Transverse colon (tissue), 4 donors: ENCODE results near the gene MAP2K5.
A peak's percentile ranks its signal among the peaks of the same experiment; 100 is the strongest.

ENCODE experiments used
- CTCF ChIP-seq, 5 experiments: fragments of 200-600 bp in 3 of 5; fragments of 450-650 bp in 2 of 5; sonication (generic) in 3 of 5; IDR thresholded peaks; 1 replicate in 2 of 5; 2 replicates in 3 of 5; pipeline ENCODE4 v1.5.1; 2016 to 2017; ENCODE audit warnings: antibody characterized with exemption in 5 of 5, inconsistent platforms in 3 of 5, mild to moderate bottlenecking in 2 of 5, moderate library complexity in 1 of 5
- EP300 ChIP-seq: sonication (generic); formaldehyde crosslinking; IDR thresholded peaks from one replicate; pipeline ENCODE4 v1.6.1; 2017; ENCODE audit warnings: antibody characterized with exemption, low read depth
- POLR2A ChIP-seq: fragments of 450-650 bp; IDR thresholded peaks from one replicate; pipeline ENCODE4 v1.6.1; 2016; ENCODE audit warnings: antibody characterized with exemption, mild to moderate bottlenecking, moderate library complexity
- POLR2AphosphoS5 ChIP-seq, 3 donors: sonication (generic); formaldehyde crosslinking; IDR thresholded peaks; one replicate each; pipeline ENCODE4 v1.6.1; 2016; ENCODE audit warnings: antibody characterized with exemption in 3 of 3

GRCh38 chr15:67838789-67839332 is 296.4 kb downstream of the MAP2K5 start:
- TF ChIP-seq POLR2AphosphoS5 (IDR thresholded peaks at IDR 0.05) = no peak
- peak in 3 of 5 experiments; percentile 6 to 33 (median 33) for TF ChIP-seq CTCF (IDR thresholded peaks at IDR 0.05)
- TF ChIP-seq POLR2A = no peak
- no peak for TF ChIP-seq EP300
